ENCODE measurements around the gene IQCN. TPM values are rescaled to one million over a fixed set of nuclear protein-coding genes. Genes with fewer than 3 reads are reported as not detected.

Gene IQCN
- total RNA-seq, 2 experiments from 2014 or later, result 0.40 to 0.59 TPM

DNA sequence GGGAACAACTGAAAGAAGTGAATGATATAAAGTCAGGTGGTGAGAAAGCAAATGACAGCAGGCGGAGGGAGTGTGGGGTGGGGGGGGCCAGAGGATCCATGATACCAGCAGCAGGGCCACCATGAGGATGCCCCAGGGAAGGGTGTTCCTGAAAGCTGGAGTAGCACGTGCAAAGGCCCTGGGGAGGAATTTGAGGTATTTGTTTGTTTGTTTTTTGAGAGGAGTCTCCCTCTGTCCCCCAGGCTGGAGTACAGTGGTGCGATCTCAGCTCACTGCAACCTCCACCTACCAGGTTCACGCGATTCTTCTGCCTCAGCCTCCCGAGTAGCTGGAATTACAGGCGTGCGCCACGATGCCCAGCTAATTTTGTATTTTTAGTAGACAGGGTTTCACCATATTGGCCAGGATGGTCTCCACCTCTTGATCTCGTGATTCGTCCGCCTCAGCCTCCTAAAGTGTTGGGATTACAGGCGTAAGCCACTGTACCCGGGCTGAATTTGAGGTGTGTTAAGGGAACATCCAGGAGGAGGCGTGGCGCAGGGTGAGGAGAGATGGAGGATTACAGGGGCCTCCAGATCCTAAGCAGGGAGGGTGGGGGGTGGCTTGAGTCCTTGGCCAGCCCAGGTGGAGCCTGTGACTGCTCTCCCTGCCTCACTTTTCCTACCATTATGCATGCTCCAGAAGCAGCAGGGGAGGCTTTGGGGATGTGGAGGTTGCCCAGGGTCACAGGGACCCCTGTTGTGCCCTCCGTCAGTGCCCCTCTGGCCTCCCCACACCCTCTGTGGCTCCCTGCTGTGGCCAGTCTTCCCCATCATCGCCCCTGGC, 19.6 kb upstream of the IQCN start:
- POLR2A ChIA-PET, result interaction anchor here (2.1 to 6.5 kb wide), 3 partner anchors 10 to 28 kb away, joined by 16 to 281 read pairs (median 54); partner anchors contain the start of genes JUND and LSM4
- CTCF ChIA-PET, result interaction anchor here (1.8 to 6.6 kb wide), 3 partner anchors 10 to 34 kb away, joined by 6 to 137 read pairs (median 33); partner anchors contain the start of gene JUND

DNA sequence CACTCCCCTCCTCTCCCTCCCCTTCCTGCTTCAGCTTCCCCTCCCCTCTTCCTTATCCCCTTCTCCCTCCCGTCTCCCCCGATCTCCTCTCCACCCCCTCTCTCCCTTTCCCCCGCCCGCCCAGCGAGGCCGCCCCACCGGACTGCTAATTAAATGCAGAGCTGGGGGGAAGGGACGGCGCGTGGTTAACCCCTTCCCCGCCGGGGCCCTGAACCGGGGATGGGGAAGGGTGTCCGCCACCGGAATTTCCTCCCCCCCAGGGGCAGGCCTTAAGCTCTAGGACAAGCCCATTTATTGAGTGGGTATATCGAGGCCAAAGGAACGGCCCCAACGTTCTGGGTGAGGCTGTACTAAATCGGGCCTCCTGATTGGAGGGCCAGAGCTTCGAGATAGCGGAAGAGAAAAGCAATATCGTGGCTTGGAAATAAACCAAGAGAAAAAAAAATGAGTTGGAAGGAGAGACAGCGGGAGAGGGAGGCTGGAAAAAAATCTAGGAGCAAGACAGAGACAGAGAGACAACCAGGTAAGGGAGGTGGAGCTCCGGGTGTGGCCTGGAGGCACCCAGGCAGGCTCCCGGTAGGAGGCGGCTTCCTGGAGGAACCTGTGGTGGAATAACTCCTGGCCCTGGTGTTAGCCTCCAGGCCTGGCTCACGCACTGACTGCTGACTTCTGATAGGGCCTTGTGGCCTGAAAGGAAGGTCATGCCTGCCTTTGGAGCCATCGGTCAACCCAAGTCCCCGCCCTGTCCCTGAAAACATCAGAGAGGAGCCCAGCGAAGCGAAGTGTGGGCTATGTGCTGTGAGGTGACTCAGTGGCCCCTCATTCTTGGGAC, 18.8 kb upstream of the IQCN start:
- CTCF ChIA-PET, result interaction anchor here (1.1 to 6.6 kb wide), 6 partner anchors 10 to 35 kb away, joined by 3 to 137 read pairs (median 8); partner anchors contain the start of genes JUND and LSM4
- POLR2A ChIA-PET, result interaction anchor here (0.5 to 6.5 kb wide), 8 partner anchors 11 to 1310 kb away, joined by 3 to 281 read pairs (median 4); partner anchors contain the start of genes JUND and LSM4

DNA sequence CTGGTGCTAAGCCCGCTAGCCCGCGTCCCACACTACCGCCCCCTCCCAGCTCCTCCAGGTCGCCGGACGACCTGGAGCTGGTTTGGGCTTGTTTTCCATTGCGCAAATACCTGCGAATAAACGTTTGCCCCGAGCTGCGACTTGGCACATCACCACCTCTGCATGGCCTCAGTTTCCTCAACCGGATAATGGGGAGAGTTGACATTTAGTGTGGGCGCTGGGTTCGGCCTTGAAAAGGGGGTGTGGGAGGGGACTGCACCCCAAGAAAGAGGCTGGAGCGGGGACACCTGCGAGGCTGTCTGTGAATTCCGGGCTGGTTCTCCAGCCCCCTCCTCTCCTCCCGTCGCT, 18.2 kb upstream of the IQCN start:
- POLR2A ChIA-PET, result interaction anchor here (0.5 to 6.5 kb wide), 7 partner anchors 11 to 901 kb away, joined by 3 to 281 read pairs (median 5); partner anchors contain the start of genes JUND and LSM4
- CTCF ChIA-PET, result interaction anchor here (1.1 to 6.6 kb wide), 6 partner anchors 11 to 36 kb away, joined by 3 to 137 read pairs (median 8); partner anchors contain the start of genes JUND and LSM4

DNA sequence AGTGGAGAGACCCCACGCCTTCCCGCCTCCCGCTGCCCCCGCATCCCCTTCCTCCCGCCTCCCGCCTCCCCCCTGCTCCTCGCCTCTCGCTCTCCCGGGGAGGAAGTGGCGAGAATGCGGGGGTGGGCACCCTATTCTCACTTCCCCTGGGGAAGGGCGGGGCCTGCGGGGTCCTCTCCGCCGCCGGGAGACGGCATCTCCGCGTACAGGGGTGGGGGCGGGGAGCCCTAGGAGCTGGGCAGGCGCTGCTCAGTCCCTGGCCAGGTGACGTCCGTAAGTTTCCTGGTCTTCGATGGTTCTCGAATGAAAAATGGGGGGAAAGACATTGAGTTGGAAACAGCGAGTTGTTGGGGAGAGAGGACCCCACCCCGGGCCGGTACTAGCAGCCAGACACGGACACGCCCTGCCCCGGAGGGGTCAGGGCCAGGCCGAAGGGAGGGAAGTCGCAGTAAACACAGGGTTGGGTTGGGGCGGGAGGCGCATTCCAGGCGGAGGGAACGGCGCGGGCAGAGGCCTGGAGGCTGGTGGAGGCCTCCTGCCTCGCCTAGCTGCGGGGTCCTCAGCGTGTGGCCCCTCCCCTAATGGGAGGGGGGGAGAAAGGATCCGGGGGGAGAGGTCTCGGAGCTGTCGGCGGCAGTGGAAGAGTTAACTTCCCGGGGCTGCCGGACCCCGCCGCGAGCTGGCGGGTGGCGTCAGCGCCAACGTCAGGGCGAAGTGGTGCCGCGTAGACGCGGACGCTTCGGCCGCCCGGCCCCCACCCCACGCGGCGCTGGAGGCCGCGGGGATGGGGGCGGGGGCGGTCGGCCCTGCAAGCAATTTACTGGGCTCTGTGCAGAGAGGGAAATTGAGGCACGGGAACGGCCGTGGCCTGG, 17.6 kb upstream of the IQCN start:
- CTCF ChIA-PET, result interaction anchor here (1.4 to 6.6 kb wide), 5 partner anchors 12 to 36 kb away, joined by 3 to 137 read pairs (median 10); partner anchors contain the start of genes JUND and LSM4

DNA sequence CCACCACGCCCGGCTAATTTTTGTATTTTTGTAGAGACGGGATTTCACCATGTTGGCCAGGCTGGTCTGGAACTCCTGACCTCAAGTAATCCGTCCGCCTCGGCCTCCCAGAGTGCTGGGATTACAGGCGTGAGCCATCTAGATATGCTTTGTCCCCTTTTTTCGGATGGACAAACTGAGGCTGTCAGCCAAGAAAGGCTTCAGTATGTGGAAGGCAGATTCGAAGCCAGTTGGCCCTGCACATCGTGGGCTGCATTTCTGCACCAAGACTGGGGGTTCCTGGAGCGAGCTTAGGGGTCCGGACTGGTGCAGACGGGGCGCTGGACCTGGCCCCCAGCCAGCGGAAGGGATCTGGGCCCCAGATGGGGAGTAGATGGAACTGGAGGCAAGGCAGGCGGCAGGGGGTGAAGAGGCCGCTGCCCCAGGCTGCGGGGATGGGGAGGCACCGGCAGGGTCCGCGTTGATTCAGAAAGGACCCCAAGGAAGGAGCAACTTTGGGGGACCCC, 16.8 kb upstream of the IQCN start:
- CTCF ChIA-PET, result interaction anchor here (0.5 to 6.6 kb wide), 6 partner anchors 11 to 37 kb away, joined by 3 to 137 read pairs (median 7); partner anchors contain the start of gene JUND
- POLR2A ChIA-PET, result interaction anchor here (2.6 to 6.5 kb wide), 3 partner anchors 10 to 14 kb away, joined by 33 to 281 read pairs (median 54); partner anchors contain the start of gene JUND

More for the DNA sequence above, 17.6 kb upstream of the IQCN start:
- POLR2A ChIA-PET, result interaction anchor here (0.5 to 6.5 kb wide), 5 partner anchors 11 to 190 kb away, joined by 3 to 281 read pairs (median 16); partner anchors contain the start of genes JUND and LSM4

DNA sequence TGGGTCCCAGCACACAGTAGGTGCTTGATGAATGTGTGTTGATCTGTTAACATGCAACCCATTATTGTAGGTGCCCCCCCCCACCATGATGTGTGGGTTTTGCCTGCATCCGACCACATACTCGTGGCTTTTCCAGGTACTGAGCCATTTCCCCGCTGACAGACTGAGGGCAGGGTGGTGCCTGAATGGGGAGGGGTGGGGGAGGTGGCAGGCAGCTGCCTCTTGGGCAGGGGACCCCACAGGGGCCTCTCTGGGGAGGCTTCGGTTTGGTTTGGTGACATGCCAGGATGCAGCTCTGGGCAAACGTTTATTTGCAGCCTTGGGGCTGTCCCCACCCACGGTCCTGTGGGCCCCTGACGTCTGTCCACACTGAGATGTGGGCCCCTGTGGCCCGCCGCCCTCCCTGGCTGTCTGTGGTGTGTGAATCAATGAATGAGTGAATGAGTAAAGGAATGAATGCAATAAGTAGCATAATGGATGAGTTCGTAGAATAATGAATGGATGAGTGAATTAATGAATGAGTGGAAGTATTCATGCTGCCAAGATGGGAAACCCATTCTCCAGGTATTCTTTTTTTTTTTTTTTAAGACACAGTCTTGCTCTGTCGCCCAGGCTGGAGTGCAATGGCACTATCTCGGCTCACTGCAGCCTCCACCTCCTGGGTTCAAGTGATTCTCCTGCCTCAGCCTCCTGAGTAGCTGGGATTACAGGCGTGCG, 16.2 kb upstream of the IQCN start:
- CTCF ChIA-PET, result interaction anchor here (0.5 to 6.6 kb wide), 6 partner anchors 11 to 38 kb away, joined by 3 to 137 read pairs (median 7); partner anchors contain the start of gene JUND

DNA sequence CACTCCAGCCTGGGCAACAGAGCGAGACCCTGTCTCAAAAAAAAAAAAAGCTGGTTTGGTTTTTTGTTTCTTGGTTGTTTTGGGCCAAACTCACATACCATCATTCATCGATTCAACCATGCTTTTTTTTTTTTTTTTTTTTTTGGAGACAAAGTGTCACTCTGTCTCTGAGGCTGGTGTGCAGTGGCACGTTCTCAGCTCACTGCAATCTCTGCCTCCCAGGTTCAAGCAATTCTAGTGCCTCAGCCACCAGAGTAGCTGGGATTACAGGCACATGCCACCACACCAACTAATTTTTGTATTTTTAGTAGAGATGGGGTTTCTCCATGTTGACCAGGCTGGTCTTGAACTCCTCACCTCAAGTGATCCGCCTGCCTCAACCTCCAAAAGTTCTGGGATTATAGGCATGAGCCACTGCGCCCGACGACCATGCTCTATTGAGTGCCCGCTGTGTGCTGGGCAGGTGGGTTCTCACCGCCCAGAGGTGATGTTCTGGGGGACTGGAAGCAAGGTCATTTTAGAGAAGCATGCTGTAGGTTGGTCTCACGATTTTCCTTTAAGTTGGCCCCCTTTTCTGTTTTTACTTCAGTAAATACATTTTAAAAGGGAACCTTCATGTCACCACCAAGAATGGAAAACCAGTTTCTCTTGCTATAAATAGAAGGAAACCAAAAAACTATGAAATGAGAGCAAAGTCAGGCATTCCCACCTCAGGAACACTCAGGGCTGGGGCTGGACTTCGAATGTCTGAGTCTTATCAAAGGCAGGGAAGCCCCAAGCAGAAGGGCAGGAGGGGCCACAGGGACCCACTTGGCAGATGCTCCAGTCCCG, 15.4 kb upstream of the IQCN start:
- CTCF ChIA-PET, result interaction anchor here (0.6 to 6.6 kb wide), 7 partner anchors 10 to 357 kb away, joined by 3 to 137 read pairs (median 7); partner anchors contain the start of genes CCDC124 and JUND
- POLR2A ChIA-PET, result interaction anchor here (0.6 to 6.5 kb wide), 6 partner anchors 9 to 126 kb away, joined by 3 to 281 read pairs (median 11); partner anchors contain the start of genes JUND and LSM4

More for the DNA sequence above, 16.2 kb upstream of the IQCN start:
- POLR2A ChIA-PET, result interaction anchor here (0.8 to 6.5 kb wide), 4 partner anchors 10 to 125 kb away, joined by 3 to 281 read pairs (median 18); partner anchors contain the start of genes JUND and LSM4

DNA sequence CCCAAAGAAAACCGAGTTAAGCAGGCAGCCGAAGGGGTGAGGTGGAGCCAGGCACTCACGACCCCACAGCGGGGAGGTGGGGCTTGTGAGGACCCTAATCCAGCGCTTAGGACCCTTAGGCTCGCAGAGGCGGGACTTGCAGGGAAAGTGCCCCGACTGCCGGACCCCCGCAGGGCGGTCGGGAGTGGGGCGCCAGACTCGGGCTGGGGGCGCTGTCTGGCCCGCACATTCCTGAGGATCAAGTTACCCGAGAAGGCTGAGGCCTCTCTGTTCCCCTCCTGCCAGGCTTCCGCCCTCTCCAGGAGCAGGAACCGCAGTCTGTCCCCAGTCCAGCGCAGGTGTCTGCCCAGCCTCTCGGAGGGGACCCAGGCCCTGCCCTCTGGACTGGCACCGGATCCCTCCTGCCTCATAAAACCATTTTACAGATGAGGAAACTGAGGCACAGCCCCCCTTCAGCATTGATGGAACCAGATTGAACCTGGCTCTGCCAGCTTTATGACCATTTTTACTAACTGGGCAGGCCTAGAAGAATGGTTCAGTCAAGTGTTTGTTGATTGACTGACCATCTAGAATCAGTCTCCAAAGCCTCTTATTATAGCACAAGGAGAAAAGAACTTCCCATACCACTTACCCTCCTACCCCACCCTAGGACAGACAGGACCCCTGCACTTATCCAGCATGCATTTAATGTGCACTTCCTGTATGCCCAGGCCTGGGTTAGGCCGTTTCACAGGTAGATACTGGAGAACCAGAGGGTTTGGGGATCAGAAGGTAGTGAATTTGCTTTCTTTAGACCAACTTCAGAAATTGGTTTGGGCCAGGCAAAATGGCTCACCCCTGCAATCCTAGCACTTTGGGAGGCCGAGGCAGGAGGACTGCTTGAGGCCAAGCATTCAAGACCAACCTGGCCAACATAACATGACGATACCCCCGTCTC, 13.9 kb upstream of the IQCN start:
- ChIA-PET POLR2A (interaction anchor here (0.9 to 6.5 kb wide), 3 partner anchors 7 to 17 kb away, joined by 17 to 281 read pairs (median 33); partner anchors contain the start of gene JUND), CTCF (interaction anchor here (0.6 to 6.6 kb wide), 3 partner anchors 8 to 103 kb away, joined by 3 to 137 read pairs (median 5); partner anchors contain the start of gene JUND)

DNA sequence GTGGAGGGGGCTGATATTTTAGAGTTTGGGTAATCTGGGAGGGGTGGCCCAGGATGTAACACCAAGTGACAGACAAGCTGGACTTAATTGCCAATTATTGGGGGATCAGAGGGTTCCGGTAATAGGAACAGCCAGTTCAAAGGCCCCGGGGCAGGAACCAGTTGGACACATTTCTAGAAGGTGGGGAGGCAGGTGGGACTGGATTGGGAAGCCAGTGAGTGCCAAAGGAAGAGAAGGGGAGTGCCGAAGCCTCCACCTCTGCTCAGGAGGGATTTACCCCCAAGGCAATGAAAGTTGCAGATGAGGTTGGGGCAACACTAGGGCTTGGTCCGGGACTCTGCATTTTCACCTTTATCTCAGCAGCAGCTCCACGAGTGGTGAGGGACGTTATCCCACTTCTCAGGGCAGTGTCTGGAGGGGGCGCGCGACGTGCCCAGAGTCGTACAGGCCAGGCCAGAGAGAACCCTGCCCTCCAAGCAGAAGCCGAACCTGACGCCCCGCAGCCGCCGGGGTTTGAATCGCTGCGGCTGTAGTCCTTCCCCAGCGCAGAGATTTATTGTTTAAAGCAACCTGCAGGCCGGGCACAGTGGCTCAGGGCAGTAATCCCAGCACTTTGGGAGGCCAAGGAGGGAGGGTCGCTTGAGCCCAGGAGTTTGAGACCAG, 12.9 kb upstream of the IQCN start:
- POLR2A ChIA-PET, result no interaction called here
- CTCF ChIA-PET, result interaction anchor here (0.6 kb wide), 1 partner anchor 11 kb away, joined by 3 read pairs; no protein-coding TSS in a partner anchor

DNA sequence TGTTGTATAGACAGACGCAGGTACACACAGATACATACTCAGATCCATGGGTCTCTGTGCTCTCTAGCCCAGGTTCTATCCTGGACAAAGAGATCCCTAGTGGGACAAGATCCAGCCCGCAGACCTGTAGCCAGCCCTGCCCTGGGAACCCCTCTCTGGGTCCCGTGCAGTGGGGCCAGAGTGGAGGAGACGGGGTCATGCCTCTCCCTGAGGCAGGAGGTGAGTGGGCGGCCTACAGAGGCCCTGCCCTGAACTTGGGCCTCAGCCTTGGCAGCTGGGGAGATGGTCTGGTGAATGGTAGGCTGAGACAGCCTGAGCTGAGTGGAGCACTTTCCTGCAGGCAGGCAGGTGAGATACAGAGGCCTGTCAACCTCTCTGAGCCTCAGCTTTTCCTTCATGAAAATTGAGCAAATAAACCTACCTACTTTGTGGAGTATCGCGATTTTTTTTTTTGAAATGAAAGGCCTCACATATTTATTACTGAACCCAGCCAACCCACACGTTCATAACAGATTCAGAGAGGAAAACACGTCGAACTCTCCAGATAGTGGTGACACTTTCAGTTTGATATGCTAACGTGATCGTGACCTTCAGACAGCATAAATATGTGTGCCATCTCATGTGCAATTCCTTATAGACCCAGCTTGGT, 10.6 kb upstream of the IQCN start:
- ChIA-PET POLR2A (interaction anchor here (0.7 to 1.2 kb wide), 3 partner anchors 13 to 34 kb away, joined by 3 to 4 read pairs (median 3); no protein-coding TSS in a partner anchor), CTCF (interaction anchor here (1.4 to 1.7 kb wide), 2 partner anchors 20 to 22 kb away, joined by 4 to 8 read pairs; no protein-coding TSS in a partner anchor)

DNA sequence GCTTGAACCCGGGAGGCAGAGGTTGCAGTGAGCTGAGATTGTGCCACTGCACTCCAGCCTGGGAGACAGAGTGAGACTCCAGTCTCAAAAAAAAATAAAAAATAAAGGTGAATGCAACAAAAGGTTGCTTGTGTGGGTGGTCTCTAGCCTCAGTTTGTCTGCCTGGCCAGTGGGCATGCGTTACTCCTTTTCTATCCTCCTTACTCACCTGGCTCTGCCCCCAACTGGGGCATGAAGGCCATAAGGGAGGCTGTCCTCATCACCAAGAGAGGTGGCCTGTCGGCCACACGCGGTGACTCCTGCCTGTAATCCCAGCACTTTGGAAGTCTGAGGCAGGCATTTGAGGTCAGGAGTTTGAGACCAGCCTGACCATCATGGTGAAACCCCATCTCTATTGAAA, 9.1 kb upstream of the IQCN start:
- POLR2A ChIA-PET, result interaction anchor here (6.1 to 6.6 kb wide), 2 partner anchors 8 to 19 kb away, joined by 190 to 281 read pairs; no protein-coding TSS in a partner anchor
- CTCF ChIA-PET, result interaction anchor here (7.4 to 7.5 kb wide), 2 partner anchors 8 to 20 kb away, joined by 116 to 137 read pairs; no protein-coding TSS in a partner anchor

DNA sequence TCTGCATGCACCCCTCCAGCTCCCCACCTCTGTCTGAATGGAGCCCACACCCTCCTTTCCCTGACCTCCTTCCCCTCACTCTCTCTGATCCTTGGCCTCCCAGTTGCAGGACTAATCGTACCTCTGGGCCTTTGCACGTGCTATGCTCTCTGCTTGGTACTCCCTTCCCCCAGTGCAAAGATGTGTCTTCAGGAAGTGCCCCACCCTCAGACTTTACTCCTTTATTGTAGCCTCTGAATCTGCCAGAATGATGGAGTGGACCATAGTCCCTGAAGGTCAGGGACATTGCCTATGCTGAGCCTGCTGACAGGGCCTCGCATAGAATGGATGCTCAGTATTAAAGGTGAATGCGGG, 8.5 kb upstream of the IQCN start:
- CTCF ChIA-PET, result interaction anchor here (1.8 to 8.0 kb wide), 6 partner anchors 9 to 78 kb away, joined by 6 to 155 read pairs (median 126); partner anchors contain the start of genes LSM4 and RAB3A

More for the DNA sequence above, 8.5 kb upstream of the IQCN start:
- POLR2A ChIA-PET, result interaction anchor here (1.7 to 6.6 kb wide), 5 partner anchors 9 to 289 kb away, joined by 5 to 281 read pairs (median 87); partner anchors contain the start of genes LSM4 and UBA52
